ENCODE results near the gene FSTL4.

- TF ChIP-seq CTCF (IDR thresholded peaks at IDR 0.05) (no peak), POLR2A (IDR thresholded peaks at IDR 0.05) (no peak)
Observed at GRCh38 chr5:133192716-133193115, 419.6 kb downstream of the FSTL4 start.

All from body of pancreas (tissue), 4 donors.